ENCODE measurements around the gene ESR1. TPM values are rescaled to one million over a fixed set of nuclear protein-coding genes. Genes with fewer than 3 reads are reported as not detected.
"Not testable (repeated sequence)": the region's sequence is repeated elsewhere in the genome, so short reads cannot be mapped to it uniquely, and the experiment has no call there.

ESR1 gene
- polyA plus RNA-seq, 1 of the 3 experiments (the other 2 are of a cell fraction) = under 0.01 TPM

DNA sequence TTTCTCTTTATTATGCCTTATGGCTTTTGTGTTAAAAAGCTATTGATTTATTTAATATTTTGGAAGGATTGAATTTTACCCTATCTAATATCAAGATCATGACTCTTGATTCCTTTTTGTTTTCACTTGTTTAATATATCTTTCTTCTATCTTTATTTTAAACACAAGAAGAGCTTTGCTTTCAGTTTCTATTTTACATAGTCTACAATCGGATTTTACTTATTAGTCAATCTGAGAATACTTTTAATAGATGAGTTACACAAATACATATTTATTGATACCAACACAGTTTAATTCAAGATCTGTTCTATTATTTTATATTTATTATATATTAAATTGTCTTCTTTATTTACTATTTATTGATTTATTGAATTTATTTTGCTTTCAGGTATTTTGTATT, 218.8 kb downstream of the ESR1 start:
- H3K79me2 ChIP-seq (ENCODE audit: insufficient read depth) = no peaks in the 10 kb centered on the region
- H3K4me1 ChIP-seq (ENCODE audit: control insufficient read depth in 1 of 2, insufficient read depth in 2 of 2, low read depth in 1 of 2, low read length in 1 of 2) = no peaks in the 10 kb centered on the region
- ChIA-PET POLR2A (no interaction called here), CTCF (no interaction called here)
- peak overlapping the region in 1 of 2 experiments; percentile 21; a peak in 1 of 4 replicates for H3K4me3 ChIP-seq (ENCODE audit: low read depth in 2 of 2, low read length in 1 of 2)
- H3K9me2 ChIP-seq = no peaks in the 10 kb centered on the region
- H3K9ac ChIP-seq = peak overlapping the region; percentile 34; the same call in 1 of the 2 replicates
- DNase-seq = no peak
- TF ChIP-seq RAD21 (IDR thresholded peaks at IDR 0.05; ENCODE audit: low read length) (no peak), CHD2 (IDR thresholded peaks at IDR 0.05; ENCODE audit: low read length, partially characterized antibody) (no peak), TCF12 (IDR thresholded peaks at IDR 0.05) (no peak), FOXJ3 (CRISPR knock-in tag; IDR thresholded peaks at IDR 0.05) (no peak), ELF1 (IDR thresholded peaks at IDR 0.05) (no peak), TEAD4 (IDR thresholded peaks at IDR 0.05; ENCODE audit: borderline replicate concordance, insufficient read depth) (no peak), MAX (IDR thresholded peaks at IDR 0.05; ENCODE audit: low read depth) (no peak), MEF2A (IDR thresholded peaks at IDR 0.05; ENCODE audit: borderline replicate concordance, low read depth) (no peak), MXI1 (IDR thresholded peaks at IDR 0.05; ENCODE audit: low read depth, low read length) (no peak), IRF3 (IDR thresholded peaks at IDR 0.05; ENCODE audit: low read depth, low read length) (no peak), GATA2 (CRISPR knock-in tag; IDR thresholded peaks at IDR 0.05) (no peak), JUND (IDR thresholded peaks at IDR 0.05) (no peak), NRF1 (IDR thresholded peaks at IDR 0.05; ENCODE audit: low read depth, low read length) (no peak), FOXM1 (IDR thresholded peaks at IDR 0.05; ENCODE audit: low read depth) (no peak), RXRA (IDR thresholded peaks at IDR 0.05; ENCODE audit: borderline replicate concordance, low read depth) (no peak)
- TF ChIP-seq, protein P1, sequence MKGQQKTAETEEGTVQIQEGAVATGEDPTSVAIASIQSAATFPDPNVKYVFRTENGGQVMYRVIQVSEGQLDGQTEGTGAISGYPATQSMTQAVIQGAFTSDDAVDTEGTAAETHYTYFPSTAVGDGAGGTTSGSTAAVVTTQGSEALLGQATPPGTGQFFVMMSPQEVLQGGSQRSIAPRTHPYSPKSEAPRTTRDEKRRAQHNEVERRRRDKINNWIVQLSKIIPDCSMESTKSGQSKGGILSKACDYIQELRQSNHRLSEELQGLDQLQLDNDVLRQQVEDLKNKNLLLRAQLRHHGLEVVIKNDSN (IDR thresholded peaks at IDR 0.05; ENCODE audit: borderline replicate concordance, low read depth) = no peak
- TF ChIP-seq, protein P2, sequence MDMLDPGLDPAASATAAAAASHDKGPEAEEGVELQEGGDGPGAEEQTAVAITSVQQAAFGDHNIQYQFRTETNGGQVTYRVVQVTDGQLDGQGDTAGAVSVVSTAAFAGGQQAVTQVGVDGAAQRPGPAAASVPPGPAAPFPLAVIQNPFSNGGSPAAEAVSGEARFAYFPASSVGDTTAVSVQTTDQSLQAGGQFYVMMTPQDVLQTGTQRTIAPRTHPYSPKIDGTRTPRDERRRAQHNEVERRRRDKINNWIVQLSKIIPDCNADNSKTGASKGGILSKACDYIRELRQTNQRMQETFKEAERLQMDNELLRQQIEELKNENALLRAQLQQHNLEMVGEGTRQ (IDR thresholded peaks at IDR 0.05; ENCODE audit: borderline replicate concordance, low read depth, low read length) = no peak
- TF ChIP-seq, protein P3, sequence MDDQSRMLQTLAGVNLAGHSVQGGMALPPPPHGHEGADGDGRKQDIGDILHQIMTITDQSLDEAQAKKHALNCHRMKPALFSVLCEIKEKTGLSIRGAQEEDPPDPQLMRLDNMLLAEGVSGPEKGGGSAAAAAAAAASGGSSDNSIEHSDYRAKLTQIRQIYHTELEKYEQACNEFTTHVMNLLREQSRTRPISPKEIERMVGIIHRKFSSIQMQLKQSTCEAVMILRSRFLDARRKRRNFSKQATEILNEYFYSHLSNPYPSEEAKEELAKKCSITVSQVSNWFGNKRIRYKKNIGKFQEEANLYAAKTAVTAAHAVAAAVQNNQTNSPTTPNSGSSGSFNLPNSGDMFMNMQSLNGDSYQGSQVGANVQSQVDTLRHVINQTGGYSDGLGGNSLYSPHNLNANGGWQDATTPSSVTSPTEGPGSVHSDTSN (IDR thresholded peaks at IDR 0.05) = no peak
- H3F3A ChIP-seq (replicated peaks; ENCODE audit: insufficient read depth) = no peaks in the 10 kb centered on the region
- WGBS (ENCODE audit: low lambda C conversion rate) = 21% methylated on average over 1 of the region's 1 CpG
- H4K20me1 ChIP-seq (ENCODE audit: insufficient read depth) = no peaks in the 10 kb centered on the region
- H2AFZ ChIP-seq (ENCODE audit: low read depth) = peak overlapping the region; percentile 84
- no peaks in the 10 kb centered on the region for H3K9me3 ChIP-seq
- no peak overlapping the region for H3K27ac ChIP-seq (ENCODE audit: low read depth in 2 of 2, low read length in 1 of 2)
- no peaks in the 10 kb centered on the region for H3K36me3 ChIP-seq (replicated peaks in 1 of 2; ENCODE audit: control insufficient read depth in 1 of 2, insufficient read depth in 2 of 2, low read length in 1 of 2)
- H3K27me3 ChIP-seq (ENCODE audit: insufficient read depth) = no peaks in the 10 kb centered on the region
- H3K4me2 ChIP-seq = peak overlapping the region; percentile 50

- H4K20me1 ChIP-seq (ENCODE audit: insufficient read depth); H3K4me3 ChIP-seq (ENCODE audit: low read depth in 2 of 2, low read length in 1 of 2); H3K79me2 ChIP-seq (ENCODE audit: insufficient read depth); H3K9me3 ChIP-seq; H3K27me3 ChIP-seq (ENCODE audit: insufficient read depth); H3K4me2 ChIP-seq; DNase-seq; H3K9ac ChIP-seq; H3K4me1 ChIP-seq (ENCODE audit: control insufficient read depth in 1 of 2, insufficient read depth in 2 of 2, low read depth in 1 of 2, low read length in 1 of 2); POLR2A ChIA-PET; H3F3A ChIP-seq (replicated peaks; ENCODE audit: insufficient read depth); H3K9me2 ChIP-seq; H3K27ac ChIP-seq (ENCODE audit: low read depth in 2 of 2, low read length in 1 of 2); H3K36me3 ChIP-seq (replicated peaks in 1 of 2; ENCODE audit: control insufficient read depth in 1 of 2, insufficient read depth in 2 of 2, low read length in 1 of 2): not testable (repeated sequence)
- 42% methylated on average over 6 of the region's 6 CpGs for WGBS (ENCODE audit: low lambda C conversion rate)
- CTCF ChIA-PET = interaction anchor here (1.7 kb wide), 1 partner anchor 13 kb away, joined by 3 read pairs; no protein-coding TSS in a partner anchor
- peak overlapping the region; percentile 84; the same call in 1 of the 2 replicates for H2AFZ ChIP-seq (ENCODE audit: low read depth)
These were observed 219.3 kb downstream of the ESR1 start for GRCh38 chr6:152026744-152027143.

DNA sequence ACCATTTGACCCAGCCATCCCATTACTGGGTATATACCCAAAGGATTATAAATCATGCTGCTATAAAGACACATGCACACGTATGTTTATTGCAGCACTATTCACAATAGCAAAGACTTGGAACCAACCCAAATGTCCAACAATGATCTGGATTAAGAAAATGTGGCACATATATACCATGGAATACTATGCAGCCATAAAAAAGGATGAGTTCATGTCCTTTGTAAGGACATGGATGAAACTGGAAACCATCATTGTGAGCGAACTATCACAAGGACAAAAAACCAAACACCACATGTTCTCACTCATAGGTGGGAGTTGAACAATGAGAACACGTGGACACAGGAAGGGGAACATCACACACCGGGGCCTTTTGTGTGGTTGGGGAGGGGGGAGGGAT, 226.3 kb downstream of the ESR1 start:
- H3K4me1 ChIP-seq (ENCODE audit: control insufficient read depth in 1 of 2, insufficient read depth in 2 of 2, low read depth in 1 of 2, low read length in 1 of 2); H3K9me2 ChIP-seq; H3K27me3 ChIP-seq (ENCODE audit: insufficient read depth); H3K27ac ChIP-seq (ENCODE audit: low read depth in 2 of 2, low read length in 1 of 2); H3F3A ChIP-seq (replicated peaks; ENCODE audit: insufficient read depth); CTCF ChIA-PET; POLR2A ChIA-PET; H3K79me2 ChIP-seq (ENCODE audit: insufficient read depth); H3K4me3 ChIP-seq (ENCODE audit: low read depth in 2 of 2, low read length in 1 of 2); H3K4me2 ChIP-seq; H2AFZ ChIP-seq (ENCODE audit: low read depth); DNase-seq; H3K9ac ChIP-seq; H3K9me3 ChIP-seq; H3K36me3 ChIP-seq (replicated peaks in 1 of 2; ENCODE audit: control insufficient read depth in 1 of 2, insufficient read depth in 2 of 2, low read length in 1 of 2); H4K20me1 ChIP-seq (ENCODE audit: insufficient read depth): not testable (repeated sequence)
- 13% methylated on average over 4 of the region's 4 CpGs for WGBS (ENCODE audit: low lambda C conversion rate)

Measured in SK-N-SH (cell line).